Measurements from ENCODE around the gene BRSK2.

The BRSK2 gene

GRCh38 chr11:1470681-1471611 lies 81.2 kb downstream of the BRSK2 start:
- DNase-seq, result no peak

GRCh38 chr11:1471736-1472135 lies 82.0 kb downstream of the BRSK2 start:
- DNase-seq, result no peak

GRCh38 chr11:1472180-1473005 lies 82.7 kb downstream of the BRSK2 start:
- no peak for DNase-seq

GRCh38 chr11:1473011-1473628 lies 83.4 kb downstream of the BRSK2 start:
- no peak for DNase-seq

GRCh38 chr11:1473786-1474185 lies 84.1 kb downstream of the BRSK2 start:
- no peak for DNase-seq

GRCh38 chr11:1475841-1476240 lies 86.1 kb downstream of the BRSK2 start:
- DNase-seq, result no peak

GRCh38 chr11:1476940-1477736 lies 87.4 kb downstream of the BRSK2 start:
- no peak for DNase-seq

GRCh38 chr11:1478011-1478410 lies 88.3 kb downstream of the BRSK2 start:
- DNase-seq, result no peak

GRCh38 chr11:1478544-1478943 lies 88.8 kb downstream of the BRSK2 start:
- no peak for DNase-seq

- DNase-seq, result no peak
Measured at GRCh38 chr11:1479006-1479677, 89.4 kb downstream of the BRSK2 start.

- no peak for DNase-seq
Measured at GRCh38 chr11:1479678-1480118, 90.0 kb downstream of the BRSK2 start.

GRCh38 chr11:1480191-1480554 lies 90.4 kb downstream of the BRSK2 start:
- no peak for DNase-seq

- no peak for DNase-seq
Measured at GRCh38 chr11:1480555-1481482, 91.1 kb downstream of the BRSK2 start.

GRCh38 chr11:1481483-1481825 lies 91.7 kb downstream of the BRSK2 start:
- DNase-seq, result no peak

- no peak for DNase-seq
Measured at GRCh38 chr11:1481861-1482441, 92.2 kb downstream of the BRSK2 start.

- DNase-seq, result no peak
Measured at GRCh38 chr11:1482581-1483444, 93.1 kb downstream of the BRSK2 start.

GRCh38 chr11:1483445-1483961 lies 93.8 kb downstream of the BRSK2 start:
- no peak for DNase-seq

- DNase-seq, result no peak
Measured at GRCh38 chr11:1484061-1484671, 94.4 kb downstream of the BRSK2 start.
